ENCODE measurements around the gene CMYA5. TPM values are rescaled to one million over a fixed set of nuclear protein-coding genes. Genes with fewer than 3 reads are reported as not detected.

CMYA5 gene
- total RNA-seq, 1 donor = 0.27 TPM

Small RNA genes lying within 50 kb of the gene (small RNA-seq; reads per million reads assigned to genes)
- not detected for gene AC008496.1

Other genes starting within 250 kb of the CMYA5 start
- gene HOMER1, start 175.7 kb upstream of the CMYA5 start, total RNA-seq = 0.54 TPM
- gene TENT2, start 77.4 kb upstream of the CMYA5 start, total RNA-seq = 57.1 TPM